Stimulated activated CD4-positive, alpha-beta T cell treated with anti-CD3 and anti-CD28 coated beads, TNF-alpha, amount 100 ng/mL, for 1 hour (primary cell): ENCODE data around the gene GJA10.

Source experiments
- DNase-seq, 3 donors: peaks; one replicate each; pipeline ENCODE4 v3.0.0-alpha.2; 2020; ENCODE audit warnings: low read depth in 3 of 3, low spot score in 1 of 3

The GJA10 gene

GRCh38 chr6:89944181-89944755 lies 50.0 kb downstream of the GJA10 start:
- no peak for DNase-seq

- DNase-seq: no peak
Measured at GRCh38 chr6:89944826-89945407, 50.6 kb downstream of the GJA10 start.
